Fibroblast of skin of right quadriceps (primary cell): ENCODE results near the gene TRAPPC4.
"Not testable (repeated sequence)": the region's sequence is repeated elsewhere in the genome, so short reads cannot be mapped to it uniquely, and the experiment has no call there.

Experiments used
- DNase-seq: peaks from one replicate; pipeline ENCODE4 v3.0.0-alpha.2; 2013

The TRAPPC4 gene

DNA sequence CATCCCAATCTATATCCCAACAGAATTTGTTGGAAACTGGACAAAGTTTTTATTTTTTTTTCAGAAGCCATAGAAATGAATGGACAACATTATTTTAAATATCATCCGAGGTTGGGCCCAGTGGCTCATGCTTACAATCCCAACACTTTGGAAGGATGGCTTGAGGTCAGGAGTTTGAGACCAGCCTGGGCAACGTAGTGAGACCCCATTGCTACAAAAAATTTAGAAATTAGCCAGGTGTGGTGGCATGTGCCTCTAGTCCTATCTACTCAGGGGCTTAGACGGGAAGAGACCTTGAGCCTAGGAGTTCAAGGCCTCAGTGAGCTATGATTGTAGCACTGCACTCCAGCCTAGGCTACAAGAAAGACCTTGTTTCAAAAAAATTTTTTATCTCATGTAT, 16.2 kb downstream of the TRAPPC4 start:
- DNase-seq = no peak

DNA sequence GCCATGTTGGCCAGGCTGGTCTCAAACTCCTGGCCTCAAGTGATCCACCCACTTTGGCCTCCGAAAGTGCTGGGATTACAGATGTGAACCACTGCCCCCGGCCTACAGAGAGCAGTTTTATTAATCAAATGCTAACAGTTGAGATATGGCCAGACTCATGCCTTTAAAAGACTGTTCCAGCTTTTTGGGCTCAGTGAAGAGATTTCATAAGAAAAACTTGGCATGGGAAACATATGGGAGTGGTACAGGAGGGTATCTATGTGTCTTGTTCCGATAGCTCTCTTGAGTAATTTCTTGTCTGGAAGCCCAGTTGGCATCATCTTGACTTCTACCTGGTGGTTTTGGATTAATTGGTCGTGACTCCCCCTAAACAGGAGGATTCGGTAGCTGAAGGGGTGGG, 20.3 kb downstream of the TRAPPC4 start:
- no peak for DNase-seq

DNA sequence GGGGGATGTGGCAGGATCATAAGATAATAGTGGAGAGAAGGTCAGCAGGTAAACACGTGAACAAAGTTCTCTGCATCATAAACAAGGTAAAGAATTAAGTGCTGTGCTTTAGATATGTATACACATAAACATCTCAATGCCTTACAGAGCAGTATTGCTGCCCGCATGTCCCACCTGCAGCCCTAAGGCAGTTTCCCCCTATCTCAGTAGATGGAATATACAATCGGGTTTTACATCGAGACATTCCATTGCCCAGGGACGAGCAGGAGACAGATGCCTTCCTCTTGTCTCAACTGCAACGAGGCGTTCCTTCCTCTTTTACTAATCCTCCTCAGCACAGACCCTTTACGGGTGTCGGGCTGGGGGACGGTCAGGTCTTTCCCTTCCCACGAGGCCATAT, 20.9 kb downstream of the TRAPPC4 start:
- not testable (repeated sequence) for DNase-seq

DNA sequence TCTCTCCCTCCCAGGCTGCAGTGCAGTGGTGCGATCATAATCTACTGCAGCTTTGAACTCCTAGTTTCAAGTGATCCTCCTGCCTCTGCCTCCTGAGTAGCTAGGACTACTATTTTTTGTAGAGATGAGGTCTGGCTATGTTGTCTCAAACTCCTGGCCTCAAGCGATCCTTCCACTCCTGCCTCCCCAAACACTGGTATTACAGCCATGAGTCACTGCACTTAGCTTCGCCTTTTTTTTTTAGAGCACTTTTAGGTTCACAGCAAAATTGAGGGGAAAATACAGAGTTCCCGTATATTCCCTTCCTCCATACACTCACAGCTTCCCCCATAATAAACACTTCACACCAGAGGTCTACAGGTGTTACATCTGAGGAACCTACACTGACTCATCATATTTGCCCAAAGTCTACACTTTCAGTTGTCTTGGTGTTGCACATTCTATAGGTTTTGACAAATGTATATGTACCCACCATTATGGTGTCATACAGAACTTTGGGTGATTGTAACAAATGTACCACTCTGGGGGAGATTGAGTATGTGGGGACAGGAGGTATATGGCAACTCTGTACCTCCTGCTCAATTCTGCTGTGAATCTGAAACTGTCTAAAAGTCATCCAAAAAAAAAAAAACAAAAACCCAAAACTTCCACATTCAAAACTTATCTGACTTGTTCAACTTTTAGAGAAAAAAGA, 23.4 kb downstream of the TRAPPC4 start:
- DNase-seq = no peak

DNA sequence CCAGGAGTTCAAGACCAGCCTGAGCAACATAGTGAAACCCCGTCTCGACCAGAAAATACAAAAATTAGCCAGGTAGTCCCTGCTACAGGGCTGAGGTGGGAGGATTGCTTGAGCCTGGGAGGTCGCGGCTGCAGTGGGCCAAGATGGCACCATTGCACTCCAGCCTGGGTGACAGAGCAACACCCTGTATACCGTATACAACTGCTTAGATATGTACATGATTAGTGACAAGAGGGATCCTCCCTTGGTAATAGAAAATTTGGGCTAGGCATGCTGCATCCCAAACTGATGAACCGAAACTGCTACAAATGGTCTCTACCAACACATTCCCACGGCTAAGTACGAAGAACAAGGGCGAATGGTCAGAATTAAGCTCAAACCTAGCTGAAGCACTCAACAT, 24.4 kb downstream of the TRAPPC4 start:
- no peak for DNase-seq

DNA sequence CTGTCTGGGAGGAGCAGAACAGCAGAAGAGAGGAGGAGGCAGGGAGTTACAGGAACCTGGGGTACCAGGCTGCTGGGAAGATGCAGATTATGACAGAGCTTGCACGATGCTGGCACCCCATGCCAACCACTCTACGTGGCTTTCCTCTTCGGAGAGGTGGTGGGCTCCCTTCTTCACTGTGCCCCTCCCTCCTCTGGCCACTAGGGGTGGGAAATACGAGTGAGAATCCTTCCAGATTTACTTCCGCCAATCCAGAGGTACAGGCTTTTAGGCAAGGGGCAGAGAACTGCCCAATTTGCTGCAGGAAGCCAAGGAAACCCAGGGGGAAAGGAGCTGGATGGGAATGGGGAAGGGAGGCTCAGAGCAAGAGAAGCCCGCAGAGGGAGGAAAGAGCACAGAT, 26.1 kb downstream of the TRAPPC4 start:
- no peak for DNase-seq

DNA sequence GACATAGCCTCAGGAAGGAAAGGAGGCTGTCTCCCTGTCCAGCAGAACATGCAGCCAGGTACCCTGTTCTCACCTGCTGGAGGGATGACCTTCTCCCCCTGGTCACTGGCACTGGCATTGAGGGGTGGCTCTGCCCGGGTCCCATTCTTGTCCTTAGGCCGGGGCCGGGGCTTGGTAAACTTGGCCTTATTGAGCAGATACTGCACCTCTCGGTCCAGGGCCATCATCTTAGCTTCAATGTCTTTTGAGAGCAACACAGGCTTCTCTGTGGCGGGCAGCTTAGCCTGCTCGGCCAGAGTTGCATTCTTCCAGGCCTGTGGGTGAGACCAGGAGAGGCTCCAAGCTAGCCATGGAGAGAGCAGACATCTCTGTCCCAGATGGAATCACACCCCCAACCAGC, 27.9 kb downstream of the TRAPPC4 start:
- no peak for DNase-seq

DNA sequence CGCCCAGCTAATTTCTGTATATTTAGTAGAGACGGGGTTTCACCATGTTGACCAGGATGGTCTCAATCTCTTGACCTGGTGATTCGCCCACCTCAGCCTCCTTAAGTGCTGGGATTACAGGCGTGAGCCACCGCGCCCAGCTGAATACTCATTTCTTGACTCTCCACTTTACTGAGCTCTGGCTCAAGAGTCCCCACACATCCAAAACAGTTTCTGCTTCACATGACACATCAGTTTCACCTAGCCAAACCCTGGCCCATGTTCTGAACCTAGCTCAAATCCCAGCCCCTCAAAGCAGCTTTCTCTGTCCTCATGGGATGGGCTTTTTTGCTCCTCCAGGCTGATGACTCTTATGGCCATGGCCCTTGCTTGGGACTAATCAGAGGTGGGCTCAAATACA, 28.6 kb downstream of the TRAPPC4 start:
- DNase-seq = no peak

DNA sequence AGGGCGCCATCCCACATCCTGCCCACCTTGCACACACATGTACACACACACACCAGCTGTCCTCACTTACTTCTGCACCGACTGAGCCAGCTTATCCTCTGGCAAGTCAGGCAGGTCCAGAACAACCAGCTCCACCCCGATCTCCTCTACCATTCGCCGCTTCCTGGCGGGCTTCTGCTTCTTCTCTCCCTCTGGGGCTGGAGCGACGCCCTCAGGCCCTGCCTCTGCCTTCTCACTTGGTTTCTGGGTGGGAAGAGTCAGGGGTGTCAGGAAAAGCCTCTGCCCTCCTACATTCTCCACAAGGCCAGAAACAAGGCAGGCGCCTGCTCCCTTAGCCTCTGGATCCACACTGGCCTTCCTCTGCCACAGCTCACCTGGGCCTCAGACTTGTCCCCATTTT, 30.1 kb downstream of the TRAPPC4 start:
- no peak for DNase-seq

DNA sequence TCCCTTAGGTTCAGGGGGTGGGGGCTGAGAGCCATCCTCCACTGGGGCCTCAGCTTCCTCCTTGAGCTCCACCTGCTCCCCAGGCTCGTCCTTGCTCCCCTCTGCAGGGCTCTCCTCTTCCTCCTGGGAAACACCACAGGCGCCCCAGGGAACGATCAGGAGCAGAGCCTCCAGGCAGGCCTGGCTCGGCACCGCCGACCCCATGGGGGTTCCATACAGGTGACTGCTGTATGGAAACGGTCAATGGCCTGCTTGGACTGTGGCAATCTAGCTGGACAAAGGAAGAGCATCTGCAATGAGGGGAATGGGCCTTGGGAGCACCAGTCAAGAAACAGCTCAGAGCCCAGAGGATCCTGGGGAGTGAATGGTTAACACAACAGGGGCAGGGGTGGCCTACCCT, 30.5 kb downstream of the TRAPPC4 start:
- no peak for DNase-seq

DNA sequence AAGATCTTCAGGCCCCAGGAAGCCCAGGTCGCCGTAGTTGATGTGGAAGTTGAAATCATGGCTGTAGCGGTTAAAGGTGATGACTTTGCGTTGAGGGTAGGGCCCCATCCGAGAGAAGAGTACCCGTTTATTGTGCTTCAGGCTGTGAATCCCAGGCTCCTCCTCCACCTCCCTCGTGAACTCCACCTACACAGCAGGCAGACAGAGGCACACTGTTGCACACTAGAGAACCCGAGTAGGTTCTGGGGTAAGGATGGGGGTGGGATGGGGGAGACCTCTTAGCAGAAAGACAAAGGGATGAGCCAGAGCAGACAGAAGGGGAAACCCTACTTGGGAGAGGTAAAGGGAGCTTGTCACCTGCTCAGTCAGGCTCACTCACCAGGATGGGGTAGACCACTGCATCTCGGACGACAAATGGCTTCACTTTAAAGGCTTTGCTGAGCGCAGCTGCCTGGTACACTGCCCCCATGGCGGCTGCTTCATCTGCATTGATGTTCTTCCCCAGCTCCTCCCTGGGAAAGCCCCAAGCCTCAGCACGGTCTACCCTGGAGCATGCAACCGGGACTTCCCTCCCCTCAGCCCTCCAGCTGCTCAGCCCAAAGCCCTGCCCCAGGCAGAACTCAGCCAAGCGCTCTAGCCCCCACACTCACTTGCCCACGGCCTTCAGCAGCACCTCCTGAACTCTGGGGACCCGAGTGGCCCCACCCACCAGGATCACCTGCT, 33.0 kb downstream of the TRAPPC4 start:
- no peak for DNase-seq

DNA sequence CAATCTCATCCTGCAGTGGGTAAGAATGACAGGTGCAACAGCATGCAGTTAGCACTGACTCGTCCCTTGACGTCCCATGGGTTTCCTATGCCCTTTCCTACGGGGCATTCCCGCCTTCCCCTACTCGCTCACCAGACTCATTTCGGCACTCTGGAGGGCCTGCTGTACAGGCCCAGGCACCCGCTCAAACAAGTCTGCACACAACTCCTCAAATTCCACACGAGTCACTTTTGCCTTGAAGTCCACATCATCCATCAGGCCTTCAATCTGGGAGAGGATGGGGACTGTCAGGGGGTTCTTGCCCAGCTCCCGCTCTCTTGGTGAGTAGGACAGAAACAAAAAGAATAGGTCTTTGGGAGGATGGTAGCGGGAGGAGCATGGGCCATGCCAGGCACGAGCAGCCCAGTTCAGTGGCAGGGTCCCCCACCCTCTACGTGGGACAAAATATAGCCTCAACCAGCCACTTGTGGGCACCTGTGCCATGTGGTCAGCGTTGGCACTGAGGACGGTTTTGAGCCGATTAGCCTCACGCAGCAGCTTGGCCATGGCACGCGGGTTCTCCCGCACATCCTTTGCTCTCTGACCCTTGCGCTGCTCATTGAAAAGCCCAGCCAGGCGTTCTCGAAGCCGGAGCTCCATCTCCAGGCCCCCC, 33.7 kb downstream of the TRAPPC4 start:
- DNase-seq = no peak

DNA sequence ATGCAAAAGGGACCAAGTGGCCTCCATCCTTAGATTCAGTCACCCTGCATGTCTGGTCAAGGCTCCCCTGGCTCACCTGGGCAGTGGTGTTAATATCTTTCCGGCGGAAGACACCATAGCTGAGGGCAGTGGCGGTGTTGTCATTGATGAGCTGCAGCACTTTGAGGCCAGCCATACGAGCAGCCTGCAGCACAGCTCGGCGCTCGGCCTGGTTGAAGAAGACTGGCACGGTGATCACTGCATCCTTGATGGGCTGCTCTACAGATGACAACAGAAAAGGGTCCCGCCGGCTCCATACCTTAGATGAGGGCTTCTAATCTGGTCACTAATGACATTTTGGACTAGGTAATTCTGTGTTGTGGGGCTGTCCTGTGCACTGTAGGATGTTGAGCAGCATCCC, 35.9 kb downstream of the TRAPPC4 start:
- no peak for DNase-seq

DNA sequence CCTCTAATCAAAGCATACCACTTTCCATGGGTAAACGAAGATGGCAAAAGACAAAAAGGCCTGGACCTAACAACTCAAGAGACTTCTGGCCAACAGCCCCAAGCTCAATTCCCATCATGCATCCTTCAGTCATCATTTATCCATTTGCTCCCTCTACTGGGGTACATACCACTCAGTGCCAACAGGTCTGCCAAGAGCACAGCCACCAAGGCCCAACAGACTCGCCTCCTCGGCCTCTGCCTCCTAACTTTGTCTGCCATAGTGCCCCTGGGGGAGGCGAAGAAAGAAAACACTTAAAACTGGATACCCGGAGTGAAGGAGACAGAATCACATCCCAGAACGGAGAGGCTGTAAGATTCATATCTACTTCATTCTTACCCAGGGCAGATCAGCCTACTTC, 37.3 kb downstream of the TRAPPC4 start:
- no peak for DNase-seq

DNA sequence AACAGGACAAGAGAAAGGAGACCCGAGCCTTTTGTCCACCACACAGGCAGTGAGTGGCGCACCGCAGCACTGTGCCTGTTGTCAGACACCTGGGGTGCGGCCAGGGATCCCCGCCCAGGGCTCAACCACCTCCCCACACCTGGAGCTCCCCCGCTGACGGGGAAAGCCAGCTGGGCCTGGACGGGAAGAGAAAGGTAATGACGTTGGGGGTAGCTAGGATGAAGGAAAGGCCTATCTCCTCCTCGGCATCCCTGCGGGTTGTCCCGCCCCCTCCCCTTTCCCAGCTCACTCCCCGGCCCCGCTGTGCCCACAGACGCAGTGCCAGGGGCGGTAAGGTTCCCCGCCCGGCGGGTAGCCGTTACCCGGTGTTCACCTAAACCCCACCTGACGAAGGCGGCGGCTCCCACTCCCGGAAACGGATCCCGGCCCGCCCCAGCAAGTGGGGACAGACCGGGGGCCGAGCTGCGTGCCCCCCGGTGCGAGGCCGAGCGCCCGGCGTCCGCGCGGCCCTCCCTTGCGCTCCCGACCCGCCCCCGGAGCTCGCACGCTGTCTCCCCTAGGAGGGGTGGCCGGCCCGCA, 37.9 kb downstream of the TRAPPC4 start:
- no peak for DNase-seq

DNA sequence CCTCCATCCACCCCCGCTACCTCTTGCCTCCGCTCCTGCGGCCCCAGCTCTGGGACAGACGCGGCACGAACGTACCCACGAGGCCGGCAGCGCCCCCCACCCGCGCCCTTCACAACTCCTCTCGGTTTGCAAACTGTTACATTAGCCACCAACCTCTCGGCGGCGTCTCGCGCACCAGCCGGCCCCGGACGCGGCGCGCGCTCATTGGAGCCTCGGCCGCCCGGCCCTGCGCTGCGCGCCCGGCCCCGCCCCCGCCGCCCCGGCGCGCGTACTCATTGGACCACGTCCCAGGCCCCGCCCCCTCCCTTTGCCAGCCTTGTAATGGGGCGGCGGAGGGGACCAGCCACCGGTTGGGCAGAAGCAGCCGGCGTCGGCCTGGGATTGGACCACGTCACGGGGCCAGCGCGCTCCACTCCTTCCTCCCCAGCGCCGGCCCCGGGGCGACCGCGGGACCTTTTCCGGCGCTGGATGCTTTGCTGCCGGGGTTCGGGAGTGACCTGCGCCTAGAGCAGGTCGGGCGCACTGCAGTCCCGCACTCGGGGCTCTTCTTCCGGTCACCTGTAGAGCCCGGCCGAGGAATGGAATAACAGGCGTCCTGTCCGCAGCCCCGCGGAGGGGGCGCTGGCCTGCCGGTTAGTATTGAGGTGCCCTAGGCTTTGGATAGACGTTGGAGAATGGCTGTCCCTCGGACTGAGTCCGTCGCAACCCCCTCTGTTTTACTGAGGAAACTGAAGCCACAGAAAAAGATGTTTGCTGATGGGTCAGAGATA, 38.6 kb downstream of the TRAPPC4 start, which contains the start of gene HYOU1:
Gene HYOU1 (minus strand): TSS at position 206 of the 770 bp plus-strand sequence. CDS start 1,045 bp downstream, outside the sequence.
- DNase-seq = peak; percentile 96

DNA sequence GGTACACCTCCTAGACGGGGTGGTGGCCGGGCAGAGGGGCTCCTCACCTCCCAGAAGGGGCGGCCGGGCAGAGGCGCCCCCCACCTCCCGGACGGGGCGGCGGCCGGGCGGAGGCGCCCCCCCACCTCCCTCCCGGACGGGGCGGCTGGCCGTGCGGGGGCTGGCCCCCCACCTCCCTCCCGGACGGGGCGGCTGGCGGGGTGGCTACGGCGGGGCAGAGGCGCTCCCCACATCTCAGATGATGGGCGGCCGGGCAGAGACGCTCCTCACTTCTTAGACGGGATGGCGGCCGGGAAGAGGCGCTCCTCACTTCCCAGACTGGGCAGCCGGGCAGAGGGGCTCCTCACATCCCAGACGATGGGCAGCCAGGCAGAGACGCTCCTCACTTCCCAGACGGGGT, 40.6 kb downstream of the TRAPPC4 start:
- not testable (repeated sequence) for DNase-seq

DNA sequence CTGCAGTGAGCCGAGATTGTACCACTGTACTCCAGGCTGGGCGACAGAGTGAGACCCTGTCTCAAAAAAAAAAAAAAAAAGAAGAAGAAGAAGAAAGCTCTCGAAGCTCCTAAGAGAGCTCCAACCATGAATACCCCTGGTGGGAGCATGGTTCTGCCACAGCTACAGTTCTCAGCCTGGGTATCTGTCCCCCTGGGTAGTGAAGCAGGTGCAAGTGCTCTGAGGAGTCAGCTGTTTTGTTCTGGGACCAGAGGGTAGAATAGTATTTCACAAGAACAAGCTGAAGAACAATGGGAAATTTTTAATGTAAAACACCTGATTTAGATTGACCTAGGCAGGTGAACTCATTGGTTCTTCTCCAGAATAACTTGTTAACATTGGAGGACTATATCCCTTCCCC, 42.7 kb downstream of the TRAPPC4 start:
- no peak for DNase-seq

DNA sequence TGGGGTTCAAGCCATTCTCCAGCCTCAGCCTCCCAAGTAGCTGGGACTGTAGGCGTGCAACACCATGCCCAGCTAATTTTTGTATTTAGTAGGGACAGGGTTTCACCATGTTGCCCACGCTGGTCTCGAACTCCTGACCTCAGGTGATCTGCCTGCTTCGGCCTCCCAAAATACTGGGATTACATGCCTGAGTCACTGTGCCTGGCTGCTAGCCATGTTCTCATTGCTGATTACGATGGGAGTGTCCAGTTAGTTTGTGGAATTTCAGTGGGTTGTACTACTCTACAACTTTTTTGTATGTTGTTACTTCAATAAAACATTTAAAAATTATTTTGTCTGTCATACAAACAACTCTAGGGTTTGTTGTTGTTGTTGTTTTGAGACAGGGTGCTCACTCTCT, 44.2 kb downstream of the TRAPPC4 start:
- DNase-seq = peak; percentile 38

DNA sequence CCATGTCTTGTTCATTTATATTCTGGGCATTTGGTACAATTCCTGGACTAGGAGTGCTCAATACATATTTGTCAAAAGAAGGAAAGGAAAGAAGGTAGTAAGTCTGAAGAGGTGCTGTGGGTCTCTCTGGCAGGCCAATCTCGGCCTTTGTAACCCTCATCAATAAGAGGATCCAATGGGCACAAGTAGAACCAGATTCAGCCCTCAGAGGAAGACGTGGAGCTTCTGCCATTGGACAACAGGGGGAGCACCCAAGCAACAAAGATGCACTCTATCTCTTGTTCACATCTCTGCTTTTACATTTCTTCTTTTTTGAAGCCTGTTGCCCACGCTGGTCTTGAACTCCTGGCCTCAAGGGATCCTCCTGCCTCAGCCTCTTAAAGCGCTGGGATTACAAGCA, 46.8 kb downstream of the TRAPPC4 start:
- peak; percentile 31 for DNase-seq

DNA sequence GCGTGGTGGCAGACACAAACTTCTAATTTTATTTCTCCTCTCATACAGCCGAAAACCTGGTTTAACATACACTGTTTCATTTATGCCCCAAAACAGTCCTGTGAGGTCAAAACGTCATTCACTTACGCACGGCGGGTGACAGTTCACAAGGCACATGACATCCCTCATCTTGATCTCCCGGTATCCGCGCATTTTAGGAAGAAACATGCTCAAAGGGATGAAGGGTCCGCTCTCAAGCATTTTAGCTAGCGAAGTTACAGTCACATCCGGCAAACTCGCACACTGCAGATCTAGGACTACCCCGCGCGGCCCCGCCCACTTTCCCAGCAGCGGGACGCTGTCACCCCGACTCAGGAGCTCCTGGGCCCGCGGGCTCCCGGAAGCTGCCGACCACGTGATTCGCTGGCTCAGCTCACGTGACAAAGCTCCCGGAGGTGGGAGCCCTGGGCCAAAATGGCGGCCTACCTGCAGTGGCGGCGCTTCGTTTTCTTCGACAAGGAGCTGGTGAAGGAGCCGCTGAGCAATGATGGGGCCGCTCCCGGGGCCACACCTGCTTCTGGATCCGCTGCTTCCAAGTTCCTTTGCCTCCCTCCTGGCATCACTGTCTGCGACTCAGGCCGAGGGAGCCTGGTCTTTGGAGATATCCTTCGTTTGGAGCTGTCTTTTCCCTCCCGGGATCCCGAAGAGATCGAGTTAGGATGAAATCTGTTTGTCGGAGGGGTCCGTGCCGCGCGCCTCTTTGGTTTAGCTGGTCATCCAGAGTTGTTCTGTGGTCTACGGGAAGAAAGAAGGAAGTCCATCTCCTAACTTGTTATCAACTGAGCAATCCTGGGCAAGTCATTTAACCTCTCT, 49.0 kb downstream of the TRAPPC4 start, which contains the start of gene VPS11:
Gene VPS11 (plus strand): TSS at position 448 of the 852 bp plus-strand sequence. CDS start 6 bp downstream, at position 454.
- DNase-seq = peak; percentile 95
